ENCODE data around the gene ETV6.

DNA sequence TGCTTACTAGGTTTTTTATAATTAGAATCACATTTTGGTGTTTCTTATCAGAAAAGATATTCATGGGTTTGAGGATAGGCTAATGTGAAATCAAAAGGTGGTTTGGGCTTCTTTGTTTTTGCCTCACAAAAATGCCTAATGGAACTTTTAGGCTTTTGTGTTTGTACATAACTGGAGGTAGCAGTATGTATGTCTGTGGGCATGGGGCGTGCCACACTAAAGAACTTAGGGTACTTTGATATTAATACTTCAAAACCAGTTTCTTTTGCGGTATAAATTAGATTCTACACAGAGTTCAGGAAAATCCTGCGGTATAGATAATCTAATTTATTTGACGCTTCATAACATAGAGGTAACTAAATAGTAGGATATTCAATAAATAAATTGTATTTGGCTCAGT, 1.9 kb downstream of the ETV6 start:
- TF ChIP-seq CTCF (IDR thresholded peaks at IDR 0.05 in 2 of 3, conservative IDR thresholded peaks at IDR 0.05 in 1 of 3; ENCODE audit: borderline replicate concordance in 1 of 3, insufficient read depth in 1 of 3, low read depth in 2 of 3, low read length in 2 of 3): no peak
- no peak for TF ChIP-seq POLR2A (IDR thresholded peaks at IDR 0.05; ENCODE audit: borderline replicate concordance, extremely low read depth, insufficient read depth, insufficient read length)
- no peak for TF ChIP-seq EGR1 (IDR thresholded peaks at IDR 0.05; ENCODE audit: low read depth)
- no peak for TF ChIP-seq CEBPB (IDR thresholded peaks at IDR 0.05; ENCODE audit: low read depth)
- no peak for TF ChIP-seq EZH2 (IDR thresholded peaks at IDR 0.05)
- TF ChIP-seq ELF1 (IDR thresholded peaks at IDR 0.05; ENCODE audit: borderline replicate concordance, low read depth): no peak
- TF ChIP-seq YY1 (IDR thresholded peaks at IDR 0.05; ENCODE audit: extremely low read depth, insufficient replicate concordance, low read depth, low read length): no peak
